Uterine smooth muscle cell (primary cell): Measurements from ENCODE around the gene GPATCH8. TPM values are rescaled to one million over a fixed set of nuclear protein-coding genes. Genes with fewer than 3 reads are reported as not detected.

ENCODE experiments used
- total RNA-seq: library from RNA; depleted of rRNA; stranded (reverse); fragments of >200 nt; gene quantifications from 2 replicates; pipeline ENCODE4 v1.2.3, GENCODE V29; 2014

The GPATCH8 gene
- total RNA-seq = 22.6 and 24.2 TPM in 2 replicates

DNA sequence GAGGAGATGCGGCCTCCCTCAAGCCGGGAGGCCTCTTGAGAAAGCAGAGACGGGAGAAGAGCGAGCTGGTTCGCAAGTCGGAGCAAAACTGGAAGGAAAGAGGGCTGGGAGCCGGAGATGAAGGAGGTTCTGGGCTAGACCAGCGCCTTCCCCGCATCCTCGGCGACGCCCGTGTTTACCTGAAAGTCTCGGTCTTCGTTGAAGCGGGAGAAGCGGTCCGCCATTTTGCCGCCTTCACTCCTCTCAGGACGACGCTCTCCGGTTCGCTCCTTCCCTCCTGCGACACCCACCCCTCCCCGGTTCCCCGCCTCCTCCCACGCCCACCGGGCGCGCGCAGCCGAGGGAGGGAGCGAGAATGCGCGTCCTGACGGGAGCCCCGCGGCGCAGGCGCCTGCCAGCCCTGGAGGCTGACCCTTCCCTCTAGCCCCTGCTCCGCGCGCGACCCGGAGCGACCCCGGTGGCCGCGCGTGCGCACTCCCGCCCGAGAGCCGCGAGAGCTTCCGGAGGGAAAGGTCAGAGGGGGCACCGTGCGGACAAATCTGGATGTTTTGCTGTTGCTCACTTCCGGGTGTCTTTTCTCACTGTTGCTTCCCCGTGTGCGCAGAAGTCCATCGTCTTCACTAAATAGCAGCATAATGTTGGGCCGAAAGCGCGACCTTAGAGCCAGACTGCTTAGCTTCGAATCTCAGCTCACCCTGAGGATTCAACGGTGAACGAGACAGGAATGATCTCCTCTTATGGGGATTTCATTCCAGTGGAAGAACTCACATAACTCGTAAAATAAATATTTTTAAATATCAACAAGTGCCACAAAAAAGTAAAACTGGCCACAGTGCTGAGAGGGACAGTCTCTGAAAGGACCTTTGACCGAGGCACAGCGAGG is at the start of gene GPATCH8:
GPATCH8 (minus strand) TSS at position 260 of the 883 bp plus-strand sequence; CDS start at position 224, 36 bp downstream.

DNA sequence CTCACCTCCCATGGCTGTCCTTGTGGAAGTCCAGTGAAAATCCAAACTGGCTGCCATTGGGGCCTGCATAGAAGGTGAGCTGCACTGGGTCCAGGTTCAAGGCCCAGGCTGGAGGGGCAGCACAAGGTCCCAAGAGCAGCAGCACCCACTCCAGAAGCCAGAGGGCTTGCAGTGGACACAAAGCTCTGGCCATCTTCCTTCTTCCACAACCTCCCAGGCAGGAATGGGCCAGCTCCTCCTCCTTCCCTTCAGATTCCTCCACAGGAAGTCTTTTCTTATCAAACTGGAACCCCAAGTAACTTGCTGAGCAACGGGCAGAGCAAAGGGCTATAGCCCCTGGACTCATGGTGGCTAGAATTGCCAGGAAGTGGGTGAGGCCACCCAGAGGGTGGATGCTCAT is 113.9 kb downstream of the GPATCH8 start, which contains the start of gene ITGA2B:
ITGA2B (minus strand) TSS at position 369 of the 400 bp plus-strand sequence; CDS start at position 193, 176 bp downstream.

DNA sequence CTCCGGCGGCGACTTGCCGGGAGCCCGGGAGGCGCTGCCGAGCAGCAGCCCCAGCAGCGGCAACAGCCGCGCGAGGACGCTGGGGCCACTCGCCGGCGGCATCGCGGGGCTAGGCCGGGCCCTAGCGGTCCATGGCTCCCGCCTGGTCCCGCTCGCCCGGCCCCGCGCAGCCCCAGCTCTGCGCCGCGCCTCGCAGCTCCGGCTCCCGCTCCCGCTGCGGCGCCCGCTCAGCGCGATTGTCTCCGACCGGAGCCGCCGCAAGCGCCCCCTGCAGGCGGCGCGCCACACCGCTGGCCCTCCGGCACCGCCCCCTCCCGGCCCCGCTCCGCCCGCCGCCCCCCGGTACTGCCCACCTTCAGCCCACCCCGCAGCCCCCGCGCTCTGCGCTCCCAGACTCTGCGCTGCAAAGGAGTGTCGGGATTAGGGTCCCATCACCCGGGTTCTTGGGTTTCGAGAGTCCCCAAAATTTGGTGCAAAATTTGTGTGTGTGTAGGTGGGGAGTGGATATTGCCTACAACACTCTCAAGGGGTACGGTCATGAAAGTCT is 139.5 kb downstream of the GPATCH8 start, which contains the start of gene FAM171A2:
FAM171A2 (minus strand) TSS at position 241 of the 547 bp plus-strand sequence; CDS start at position 102, 139 bp downstream.

Other genes starting within 250 kb of the GPATCH8 start
- not detected in 2 replicates for gene SLC4A1, start 235.3 kb downstream of the GPATCH8 start, total RNA-seq
- not detected in 2 replicates for gene RUNDC3A, start 194.8 kb downstream of the GPATCH8 start, total RNA-seq
- 71.4 and 72.8 TPM in 2 replicates for gene SLC25A39, start 178.6 kb downstream of the GPATCH8 start, total RNA-seq
- gene GRN, start 158.1 kb downstream of the GPATCH8 start, total RNA-seq = 124 and 289 TPM in 2 replicates
- 1.8 and 4.0 TPM in 2 replicates for gene FAM171A2, start 139.6 kb downstream of the GPATCH8 start, total RNA-seq
- gene ITGA2B, start 113.8 kb downstream of the GPATCH8 start, total RNA-seq = 0.22 and 1.7 TPM in 2 replicates
- 11.2 and 31.4 TPM in 2 replicates for gene FZD2, start 54.1 kb upstream of the GPATCH8 start, total RNA-seq
- gene MEIOC, start 153.1 kb upstream of the GPATCH8 start, total RNA-seq = 0.12 and 0.22 TPM in 2 replicates
- 44.4 and 53.2 TPM in 2 replicates for gene CCDC43, start 186.4 kb upstream of the GPATCH8 start, total RNA-seq
- gene DBF4B, start 205.3 kb upstream of the GPATCH8 start, total RNA-seq = 4.9 and 10.1 TPM in 2 replicates